GM12875 (cell line): Measurements from ENCODE around the gene ABLIM3.

Source experiments
- H3K4me3 ChIP-seq: one replicate; pipeline ENCODE4 v1.5.1; 2011; ENCODE audit warnings: low read depth, low read length, control low read depth
- CTCF ChIP-seq: IDR thresholded peaks from 2 replicates; pipeline ENCODE4 v1.5.1; 2011; ENCODE audit warnings: low read depth, mild to moderate bottlenecking, control low read depth, inconsistent platforms, low read length, moderate library complexity, borderline replicate concordance; ENCODE audit not compliant: insufficient read depth

ABLIM3 gene

GRCh38 chr5:149141957-149142851 is 911 bp downstream of the ABLIM3 start:
- no peak overlapping the region for H3K4me3 ChIP-seq
- TF ChIP-seq CTCF: no peak

GRCh38 chr5:149143470-149143869 is 2.2 kb downstream of the ABLIM3 start:
- H3K4me3 ChIP-seq: no peak overlapping the region
- TF ChIP-seq CTCF: no peak

GRCh38 chr5:149144637-149145036 is 3.3 kb downstream of the ABLIM3 start:
- H3K4me3 ChIP-seq: no peak overlapping the region
- TF ChIP-seq CTCF: no peak

GRCh38 chr5:149145138-149145537 is 3.8 kb downstream of the ABLIM3 start:
- H3K4me3 ChIP-seq: no peak overlapping the region
- no peak for TF ChIP-seq CTCF

GRCh38 chr5:149147676-149148075 is 6.4 kb downstream of the ABLIM3 start:
- TF ChIP-seq CTCF: no peak
- no peak overlapping the region for H3K4me3 ChIP-seq

GRCh38 chr5:149149942-149150341 is 8.6 kb downstream of the ABLIM3 start:
- H3K4me3 ChIP-seq: no peak overlapping the region
- TF ChIP-seq CTCF: no peak

- TF ChIP-seq CTCF: no peak
- H3K4me3 ChIP-seq: no peak overlapping the region
These were observed 9.2 kb downstream of the ABLIM3 start for GRCh38 chr5:149150457-149150856.
